ENCODE results near the gene PRKCE. TPM values are rescaled to one million over a fixed set of nuclear protein-coding genes. Genes with fewer than 3 reads are reported as not detected.
A peak's percentile ranks its signal among the peaks of the same experiment; 100 is the strongest.
"Not testable (repeated sequence)": the region's sequence is repeated elsewhere in the genome, so short reads cannot be mapped to it uniquely, and the experiment has no call there.

The PRKCE gene
- total RNA-seq, 4 donors from 2014 or later, result 20.0 to 29.7 (median 25.2) TPM

DNA sequence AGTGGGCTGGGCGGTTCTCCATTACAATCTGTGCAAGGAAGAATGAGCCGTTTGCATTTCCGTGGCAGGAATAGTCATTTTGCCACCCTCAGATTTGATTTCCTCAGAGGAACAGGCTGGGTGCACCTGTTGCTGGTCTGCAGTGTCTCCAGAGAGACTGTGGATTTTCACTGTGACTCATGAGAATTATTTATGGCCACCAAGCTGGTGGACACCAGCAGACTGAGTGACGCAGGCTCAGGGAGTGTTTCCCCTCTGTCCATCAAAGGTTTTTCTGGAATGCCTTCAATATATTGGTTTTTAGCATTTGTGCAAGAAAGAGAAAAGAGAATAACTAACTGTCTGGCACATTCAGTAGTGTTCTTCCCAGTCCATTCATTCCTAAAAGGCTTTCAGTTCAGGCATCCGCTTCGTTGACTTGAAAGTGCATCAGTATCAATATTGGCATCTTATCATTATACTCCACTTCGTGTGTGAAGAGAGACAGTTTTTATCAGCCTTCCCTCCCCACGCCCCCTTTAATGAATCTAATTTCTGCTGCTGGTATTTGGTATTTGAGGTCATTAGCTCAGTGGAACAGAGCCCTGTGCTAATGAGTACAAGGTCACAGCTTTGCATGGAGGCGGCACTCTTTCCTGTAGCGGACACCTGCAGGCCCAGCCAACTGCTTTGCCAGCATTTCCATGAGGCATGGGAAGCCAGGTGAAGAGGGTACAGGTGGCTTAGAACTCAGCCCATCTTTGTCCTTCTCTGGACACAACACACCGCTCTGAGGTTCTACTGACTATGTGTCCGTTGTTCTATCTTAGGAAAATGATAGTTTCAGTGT, 39.9 kb downstream of the PRKCE start:
- H3K36me3 ChIP-seq, result no peaks in the 10 kb centered on the region
- DNase-seq, result peak in 1 of 3 donors; percentile 23
- no peaks in the 10 kb centered on the region for H3K27me3 ChIP-seq
- no peak overlapping the region for H3K4me3 ChIP-seq
- no peak overlapping the region for H3K27ac ChIP-seq
- H3K9me3 ChIP-seq, result no peaks in the 10 kb centered on the region
- TF ChIP-seq, protein P1, sequence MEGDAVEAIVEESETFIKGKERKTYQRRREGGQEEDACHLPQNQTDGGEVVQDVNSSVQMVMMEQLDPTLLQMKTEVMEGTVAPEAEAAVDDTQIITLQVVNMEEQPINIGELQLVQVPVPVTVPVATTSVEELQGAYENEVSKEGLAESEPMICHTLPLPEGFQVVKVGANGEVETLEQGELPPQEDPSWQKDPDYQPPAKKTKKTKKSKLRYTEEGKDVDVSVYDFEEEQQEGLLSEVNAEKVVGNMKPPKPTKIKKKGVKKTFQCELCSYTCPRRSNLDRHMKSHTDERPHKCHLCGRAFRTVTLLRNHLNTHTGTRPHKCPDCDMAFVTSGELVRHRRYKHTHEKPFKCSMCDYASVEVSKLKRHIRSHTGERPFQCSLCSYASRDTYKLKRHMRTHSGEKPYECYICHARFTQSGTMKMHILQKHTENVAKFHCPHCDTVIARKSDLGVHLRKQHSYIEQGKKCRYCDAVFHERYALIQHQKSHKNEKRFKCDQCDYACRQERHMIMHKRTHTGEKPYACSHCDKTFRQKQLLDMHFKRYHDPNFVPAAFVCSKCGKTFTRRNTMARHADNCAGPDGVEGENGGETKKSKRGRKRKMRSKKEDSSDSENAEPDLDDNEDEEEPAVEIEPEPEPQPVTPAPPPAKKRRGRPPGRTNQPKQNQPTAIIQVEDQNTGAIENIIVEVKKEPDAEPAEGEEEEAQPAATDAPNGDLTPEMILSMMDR (IDR thresholded peaks at IDR 0.05), result no peak
- no peak for TF ChIP-seq POLR2A (IDR thresholded peaks at IDR 0.05)
- H3K4me1 ChIP-seq, result peaks cover 0 to 9% (median 2%) of the 10 kb centered on the region in 4 donors

DNA sequence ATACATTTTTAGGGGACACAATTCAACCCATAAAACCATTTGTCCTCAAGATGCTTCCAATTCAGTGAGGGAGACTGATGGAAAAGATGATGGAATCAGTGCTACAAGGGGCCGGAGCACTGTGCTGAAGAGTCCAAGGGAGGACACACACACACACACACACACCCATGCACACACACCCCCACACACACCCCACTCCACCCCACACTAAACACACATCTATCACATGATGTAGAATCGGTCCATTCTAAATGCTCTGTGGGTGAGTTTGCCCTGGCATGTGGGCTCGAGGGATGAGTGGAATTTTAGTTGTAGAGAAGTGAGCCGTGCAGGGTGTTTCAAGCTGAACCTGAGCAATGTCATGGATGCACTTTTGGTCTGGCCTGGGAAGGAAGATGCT, 41.1 kb downstream of the PRKCE start:
- H3K36me3 ChIP-seq, result no peaks in the 10 kb centered on the region

DNA sequence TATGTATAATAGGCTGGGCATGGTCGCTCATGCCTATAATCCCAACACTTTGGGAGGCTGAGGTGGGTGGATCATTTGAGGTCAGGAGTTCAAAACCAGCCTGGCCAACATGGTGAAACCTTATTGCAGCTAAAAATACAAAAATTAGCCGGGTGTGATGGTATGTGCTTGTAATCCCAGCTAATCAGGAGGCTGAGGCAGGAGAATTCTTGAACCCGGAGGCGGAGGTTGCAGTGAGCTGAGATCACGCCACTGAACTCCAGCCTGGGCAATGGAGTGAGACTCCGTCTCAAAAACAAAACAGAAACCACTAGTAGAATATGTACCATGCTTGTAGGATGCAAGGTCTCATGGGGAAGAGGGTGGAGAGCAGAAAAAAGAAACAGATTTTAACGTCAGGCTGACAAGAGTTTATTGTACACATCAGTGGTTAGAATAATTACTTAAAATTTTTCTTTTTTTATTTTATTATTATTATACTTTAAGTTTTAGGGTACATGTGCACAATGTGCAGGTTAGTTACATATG, 44.1 kb downstream of the PRKCE start:
- H3K4me1 ChIP-seq, H3K27me3 ChIP-seq, H3K4me3 ChIP-seq, H3K36me3 ChIP-seq, H3K27ac ChIP-seq, H3K9me3 ChIP-seq: not testable (repeated sequence)
- peak in 1 of 3 donors; percentile 31 for DNase-seq

More for the DNA sequence above, 41.1 kb downstream of the PRKCE start:
- H3K4me3 ChIP-seq, result no peak overlapping the region
- no peak overlapping the region for H3K27ac ChIP-seq
- no peaks in the 10 kb centered on the region for H3K27me3 ChIP-seq
- TF ChIP-seq, protein P1 (IDR thresholded peaks at IDR 0.05), result no peak
- no peak for TF ChIP-seq POLR2A (IDR thresholded peaks at IDR 0.05)
- no peak for DNase-seq
- peaks cover 0 to 9% (median 2%) of the 10 kb centered on the region in 4 donors for H3K4me1 ChIP-seq
- no peaks in the 10 kb centered on the region for H3K9me3 ChIP-seq

DNA sequence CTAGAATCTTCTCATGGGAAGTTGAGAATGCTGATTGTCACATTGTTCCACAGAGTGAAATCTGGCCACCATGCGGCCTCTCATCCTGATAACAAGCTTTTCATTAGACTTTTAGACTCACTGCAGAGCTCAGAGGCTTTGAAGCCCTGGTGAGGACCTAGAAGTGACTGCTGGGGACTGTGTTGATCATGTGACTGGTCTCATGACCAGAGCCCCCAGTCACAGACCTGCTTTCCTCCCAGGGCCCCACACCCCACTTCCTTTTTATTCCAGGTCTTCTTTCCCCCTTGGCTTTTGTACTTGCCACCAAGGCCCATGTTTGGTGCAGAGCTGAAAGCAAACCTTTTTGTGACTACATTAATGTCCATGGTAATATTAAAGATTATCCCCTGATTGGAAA, 45.2 kb downstream of the PRKCE start:
- H3K36me3 ChIP-seq, result no peaks in the 10 kb centered on the region
- no peak overlapping the region for H3K27ac ChIP-seq
- H3K27me3 ChIP-seq, result no peaks in the 10 kb centered on the region
- H3K9me3 ChIP-seq, result no peaks in the 10 kb centered on the region
- no peak for DNase-seq
- no peak overlapping the region for H3K4me3 ChIP-seq
- TF ChIP-seq POLR2A (IDR thresholded peaks at IDR 0.05), result no peak
- TF ChIP-seq, protein P1 (IDR thresholded peaks at IDR 0.05), result no peak
- no peaks in the 10 kb centered on the region for H3K4me1 ChIP-seq

DNA sequence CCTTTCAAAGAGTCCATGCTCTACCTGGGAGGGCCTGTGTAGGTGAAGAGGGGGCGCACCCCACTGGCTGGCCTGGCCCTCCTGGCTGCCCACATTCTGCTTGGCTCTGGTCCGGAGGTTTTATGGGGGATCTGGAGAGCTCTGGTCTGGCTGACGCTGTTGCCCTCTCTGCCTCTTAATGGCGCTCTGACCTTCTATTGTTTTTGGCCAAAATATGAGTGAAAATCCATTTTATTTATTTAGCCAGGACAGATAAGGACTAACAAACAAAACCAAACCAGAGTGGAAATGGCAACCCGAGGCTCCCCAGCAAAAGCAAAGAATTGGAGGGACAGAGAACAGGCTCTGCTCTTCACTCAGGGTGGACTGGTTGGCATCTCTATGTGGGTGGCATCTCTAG, 45.7 kb downstream of the PRKCE start:
- Histone ChIP-seq H3K4me3 (no peak overlapping the region), H3K4me1 (no peaks in the 10 kb centered on the region), H3K36me3 (no peaks in the 10 kb centered on the region), H3K9me3 (no peaks in the 10 kb centered on the region), H3K27ac (no peak overlapping the region), H3K27me3 (no peaks in the 10 kb centered on the region)
- no peak for TF ChIP-seq POLR2A (IDR thresholded peaks at IDR 0.05)
- TF ChIP-seq, protein P1 (IDR thresholded peaks at IDR 0.05), result no peak
- no peak for DNase-seq

DNA sequence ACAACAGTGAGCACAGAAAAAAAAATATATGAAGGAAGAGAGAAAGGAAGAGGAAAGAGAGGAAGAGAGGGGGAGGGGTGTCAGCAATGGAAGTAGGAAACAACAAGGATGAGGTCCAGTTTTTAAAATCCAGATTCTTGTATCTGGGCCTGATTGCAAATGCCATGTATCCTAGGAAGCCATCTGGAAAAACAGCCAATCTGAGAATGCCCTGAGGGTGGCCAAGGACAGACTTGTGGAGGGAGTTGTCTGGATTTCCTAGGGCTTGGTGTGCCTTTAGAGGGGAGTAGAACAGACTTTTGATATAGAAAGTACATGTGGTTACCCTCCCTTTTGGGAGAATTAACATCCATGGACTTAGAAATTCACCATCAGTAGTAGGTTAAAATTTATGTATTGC, 47.1 kb downstream of the PRKCE start:
- Histone ChIP-seq H3K4me1 (no peaks in the 10 kb centered on the region), H3K27me3 (no peaks in the 10 kb centered on the region), H3K36me3 (no peaks in the 10 kb centered on the region), H3K9me3 (no peaks in the 10 kb centered on the region), H3K4me3 (no peak overlapping the region), H3K27ac (no peak overlapping the region)
- TF ChIP-seq, protein P1 (IDR thresholded peaks at IDR 0.05), result no peak
- TF ChIP-seq POLR2A (IDR thresholded peaks at IDR 0.05), result no peak
- no peak for DNase-seq
